MM.1S (cell line): ENCODE data around the gene CARD9.

ENCODE experiments used
- CTCF ChIP-seq: fragments of 300-600 bp; sonication (generic); IDR thresholded peaks from 2 replicates; pipeline ENCODE4 v1.5.1; 2016; ENCODE audit warnings: antibody characterized with exemption, low read length, mixed read lengths
- EZH2 ChIP-seq: fragments of 300-600 bp; sonication (generic); optimal IDR thresholded peaks from 2 replicates; pipeline ENCODE3; 2017; ENCODE audit warnings: low read depth, mild to moderate bottlenecking, antibody characterized with exemption, low read length, mixed read lengths

GRCh38 chr9:136416427-136416826 lies 43.0 kb upstream of the CARD9 start:
- TF ChIP-seq CTCF, result no peak
- TF ChIP-seq EZH2, result no peak
